ENCODE data around the gene ARMH4.
"Not testable (repeated sequence)": the region's sequence is repeated elsewhere in the genome, so short reads cannot be mapped to it uniquely, and the experiment has no call there.

ARMH4 gene

GRCh38 chr14:58146399-58146798, 5.6 kb downstream of the ARMH4 start:
- DNase-seq (ENCODE audit: low read depth): no peak

DNA sequence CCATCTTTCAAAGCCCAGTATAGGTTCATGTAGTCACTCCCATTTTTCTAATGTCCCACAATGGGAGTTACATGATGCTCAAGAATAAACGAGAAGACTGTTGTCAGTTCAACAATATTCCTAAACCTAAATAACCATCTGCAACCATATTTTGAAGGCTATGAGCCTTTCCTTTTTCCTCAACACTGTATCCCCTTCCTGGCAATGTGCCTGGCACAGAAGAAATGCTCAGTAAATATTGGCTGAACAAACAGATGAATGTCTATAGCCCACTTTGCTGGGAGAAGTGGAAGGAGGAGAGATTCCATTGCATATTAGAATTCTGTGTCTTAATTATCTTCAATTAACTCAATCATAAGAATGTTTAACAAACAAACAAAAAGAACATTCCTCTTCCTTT, 6.1 kb downstream of the ARMH4 start:
- no peak for DNase-seq (ENCODE audit: low read depth)

DNA sequence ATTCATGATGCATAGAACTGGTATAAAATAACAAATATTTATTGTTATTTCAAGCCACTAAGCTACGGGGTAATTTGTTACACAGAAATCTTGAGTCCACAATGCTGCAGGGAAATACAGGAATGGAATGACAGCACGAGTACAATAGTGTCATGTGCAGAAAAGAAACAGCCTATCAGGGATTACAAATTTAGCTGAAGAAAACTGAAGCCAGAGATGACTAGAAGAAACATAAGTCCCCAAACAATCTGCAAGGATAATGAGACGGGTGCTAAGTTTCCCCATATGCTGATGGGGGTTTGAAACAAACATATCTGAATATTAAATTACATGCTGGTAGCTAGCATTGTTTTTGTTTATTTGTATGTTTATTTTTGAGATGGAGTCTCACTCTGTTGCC, 8.9 kb downstream of the ARMH4 start:
- DNase-seq (ENCODE audit: low read depth): no peak

DNA sequence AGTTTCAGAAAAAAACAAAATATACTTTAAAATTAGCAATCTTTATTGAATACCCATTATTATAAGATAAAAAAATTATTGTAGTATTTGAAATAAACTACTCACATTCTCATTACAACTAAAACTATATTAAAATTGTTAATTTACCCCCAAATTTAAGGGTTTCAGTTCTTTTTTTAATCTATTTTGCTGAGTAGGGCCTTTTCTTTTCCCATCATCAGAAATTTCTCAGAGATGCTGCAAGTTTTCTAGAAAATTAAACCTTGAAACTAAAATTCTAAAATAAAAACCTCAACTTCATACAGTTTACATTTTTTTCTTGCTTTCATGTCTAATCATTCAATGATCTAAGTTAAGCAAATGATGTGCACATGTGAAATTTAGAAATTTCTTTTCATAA, 10.1 kb downstream of the ARMH4 start:
- no peak for DNase-seq (ENCODE audit: low read depth)

GRCh38 chr14:58138714-58139482, 13.1 kb downstream of the ARMH4 start:
- no peak for DNase-seq (ENCODE audit: low read depth)

DNA sequence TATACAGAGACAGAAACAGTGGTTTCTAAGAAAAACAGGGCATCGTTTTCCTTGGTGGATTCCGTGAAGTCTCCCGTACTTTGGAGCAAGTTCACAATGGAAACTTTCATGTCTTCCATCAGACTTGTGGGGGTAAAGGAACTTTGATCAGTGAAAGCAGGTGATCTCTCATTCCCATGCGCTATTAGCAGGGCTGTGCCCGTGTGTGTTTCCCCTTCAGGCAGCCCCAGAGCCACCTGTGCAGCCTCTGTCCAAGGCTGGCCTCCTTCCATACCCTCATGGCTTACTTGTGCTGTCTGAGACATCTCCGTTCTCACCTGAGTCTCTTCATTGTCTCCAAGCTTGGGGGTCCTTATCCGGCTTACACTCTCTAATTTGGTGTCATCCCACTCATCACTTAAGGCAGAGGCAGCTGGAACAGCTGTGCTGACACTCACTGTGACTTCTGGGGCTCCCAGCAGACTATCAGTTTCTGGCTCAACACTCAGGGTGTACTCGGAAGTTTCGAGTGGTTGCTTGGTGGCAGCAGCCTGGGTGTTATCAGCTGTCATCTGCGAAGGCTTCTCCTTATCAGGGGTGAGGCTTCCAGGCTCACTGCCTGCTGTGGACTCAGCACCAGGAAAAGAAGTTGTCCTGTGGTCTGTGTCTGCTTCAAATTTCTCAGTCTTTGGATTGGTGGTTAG, 13.8 kb downstream of the ARMH4 start:
- DNase-seq (ENCODE audit: low read depth): no peak

DNA sequence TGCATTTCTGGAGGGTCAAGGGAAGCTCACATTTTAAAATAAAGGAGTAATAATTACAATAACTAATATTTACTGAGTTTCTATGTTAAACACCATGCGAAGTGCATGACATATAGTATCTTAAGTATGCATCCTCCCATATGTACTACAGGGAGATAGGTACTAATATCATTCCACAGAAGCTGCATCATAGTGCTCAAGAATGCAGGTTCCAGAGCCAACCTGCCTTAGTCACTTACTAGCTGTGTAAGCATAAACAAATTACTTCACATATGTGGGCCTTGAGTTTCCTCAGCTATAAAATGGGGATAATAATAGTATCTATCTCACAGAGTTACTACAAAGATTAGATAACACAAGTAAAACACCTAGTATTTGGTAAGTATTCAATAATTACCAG, 18.3 kb downstream of the ARMH4 start:
- DNase-seq (ENCODE audit: low read depth): peak; percentile 90

DNA sequence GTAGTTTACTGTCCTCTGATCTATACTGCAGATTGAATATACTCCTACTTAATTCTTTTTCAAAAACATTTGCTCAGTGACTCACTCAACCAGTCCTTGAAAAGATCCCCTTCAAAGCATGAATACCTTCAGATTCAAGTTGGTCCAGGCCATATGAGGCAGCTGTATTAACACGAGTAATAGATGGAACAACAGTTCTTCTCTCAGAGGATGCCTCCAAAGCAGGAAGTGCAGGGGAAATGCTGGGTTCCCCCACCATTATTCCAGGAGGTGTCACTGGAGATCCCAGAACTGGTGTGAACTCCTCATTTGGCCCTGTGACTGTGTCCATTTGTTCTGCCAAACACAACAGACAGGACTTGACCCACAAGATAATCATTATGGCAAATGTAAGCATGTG, 20.6 kb downstream of the ARMH4 start:
- peak; percentile 65 for DNase-seq (ENCODE audit: low read depth)

DNA sequence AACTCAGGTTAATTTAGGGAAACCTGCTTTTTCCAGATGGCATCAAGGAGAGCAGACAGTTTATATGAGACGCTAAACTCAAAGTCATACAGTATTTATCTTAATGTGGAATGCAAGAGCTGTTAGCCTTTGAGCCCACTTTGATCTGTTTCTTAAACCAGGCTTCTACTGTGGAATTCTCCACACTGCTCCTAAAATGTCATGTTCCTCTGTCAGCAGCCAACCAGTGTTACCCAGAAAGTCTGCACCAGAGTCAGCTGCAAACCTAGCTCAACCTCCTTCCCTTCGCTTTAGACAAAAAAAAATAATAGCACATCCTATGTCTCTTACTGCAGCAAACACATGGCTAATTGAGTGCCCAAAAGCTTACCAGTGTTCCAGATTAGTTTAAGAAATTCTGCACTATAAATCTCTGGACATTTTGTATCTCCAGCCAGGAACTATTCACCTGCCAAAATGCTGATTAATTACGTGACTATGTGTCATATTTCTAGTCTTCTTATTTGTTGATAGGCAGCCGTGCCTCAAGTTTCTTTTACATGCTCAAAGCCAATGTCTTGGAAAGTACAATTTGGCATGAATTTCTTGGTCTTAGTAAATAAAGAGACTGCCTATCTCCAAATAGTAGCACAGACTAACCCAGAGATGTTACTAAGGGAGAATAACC, 21.8 kb downstream of the ARMH4 start:
- no peak for DNase-seq (ENCODE audit: low read depth)

- no peak for DNase-seq (ENCODE audit: low read depth)
These were observed 22.8 kb downstream of the ARMH4 start for GRCh38 chr14:58129208-58129607.

DNA sequence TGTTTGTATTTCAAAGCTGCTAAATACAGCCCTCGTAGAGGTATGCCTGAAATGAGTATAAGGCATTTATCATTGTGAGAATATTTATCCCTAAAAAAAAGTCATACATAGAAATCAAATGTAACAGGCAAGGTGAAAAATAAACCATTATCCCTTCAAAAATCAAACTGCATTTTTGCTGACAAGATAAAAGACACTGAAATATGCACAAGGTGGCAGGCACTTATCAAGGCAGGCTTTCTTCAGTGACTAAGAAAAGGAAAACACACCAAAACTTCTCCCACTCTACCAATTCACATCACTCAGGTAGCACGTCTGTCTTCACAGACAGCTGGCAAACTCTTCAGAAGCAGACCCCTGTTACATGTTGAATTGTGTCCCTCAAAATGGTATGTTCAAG, 23.6 kb downstream of the ARMH4 start:
- DNase-seq (ENCODE audit: low read depth): no peak

DNA sequence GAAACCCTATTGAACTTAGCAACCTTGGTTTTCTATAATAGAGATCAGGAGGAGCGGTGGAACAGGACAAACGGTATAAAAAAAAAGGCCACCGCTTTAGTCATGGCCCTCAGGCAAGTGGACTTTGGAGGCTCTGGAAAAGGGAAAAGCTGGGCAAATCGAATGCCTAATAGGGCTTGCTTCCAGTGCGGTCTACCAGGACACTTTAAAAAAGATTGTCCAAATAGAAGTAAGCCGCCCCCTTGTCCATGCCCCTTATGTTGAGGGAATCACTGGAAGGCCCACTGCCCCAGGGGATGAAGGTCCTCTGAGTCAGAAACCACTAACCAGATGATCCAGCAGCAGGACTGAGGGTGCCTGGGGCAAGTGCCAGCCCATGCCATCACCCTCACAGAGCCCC, 29.5 kb downstream of the ARMH4 start:
- DNase-seq (ENCODE audit: low read depth): not testable (repeated sequence)

- DNase-seq (ENCODE audit: low read depth): no peak
These were observed 30.4 kb downstream of the ARMH4 start for GRCh38 chr14:58121530-58122186.

DNA sequence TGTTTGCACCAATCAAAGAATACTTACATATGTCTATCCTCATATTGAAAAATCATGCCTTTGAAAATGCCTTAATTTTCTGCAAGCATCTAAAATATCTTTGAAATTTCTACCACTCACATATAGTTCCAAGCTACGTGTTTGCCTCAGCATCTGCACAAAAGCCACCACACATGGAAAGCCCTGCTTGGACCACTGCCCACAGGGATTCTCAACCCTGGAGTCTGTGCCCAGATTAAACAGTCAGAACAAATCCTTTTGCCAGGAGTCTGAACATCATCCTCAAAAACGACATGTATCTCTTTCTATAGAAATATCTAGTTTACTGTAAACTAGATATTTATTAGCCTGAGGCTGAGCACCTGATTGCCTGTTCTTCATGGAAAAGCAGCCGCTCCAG, 32.6 kb downstream of the ARMH4 start:
- DNase-seq (ENCODE audit: low read depth): no peak

GRCh38 chr14:58118097-58118815, 33.8 kb downstream of the ARMH4 start:
- no peak for DNase-seq (ENCODE audit: low read depth)

DNA sequence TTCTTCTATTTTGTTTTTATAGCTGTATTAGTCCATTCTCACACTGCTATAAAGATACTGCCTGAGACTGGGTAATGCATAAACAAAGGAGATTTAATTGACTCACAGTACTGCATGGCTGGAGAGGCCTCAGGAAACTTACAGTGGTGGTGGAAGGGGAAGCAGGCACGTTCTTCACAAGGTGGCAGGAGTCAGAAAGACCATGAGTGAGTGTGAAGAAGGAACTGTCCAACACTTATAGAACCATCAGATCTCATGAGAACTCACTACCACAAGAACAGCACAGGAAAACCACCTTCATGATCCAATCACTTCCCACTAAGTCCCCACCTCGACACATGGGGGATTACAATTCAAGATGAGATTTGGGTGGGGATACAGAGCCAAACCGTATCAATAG, 42.3 kb downstream of the ARMH4 start:
- no peak for DNase-seq (ENCODE audit: low read depth)

DNA sequence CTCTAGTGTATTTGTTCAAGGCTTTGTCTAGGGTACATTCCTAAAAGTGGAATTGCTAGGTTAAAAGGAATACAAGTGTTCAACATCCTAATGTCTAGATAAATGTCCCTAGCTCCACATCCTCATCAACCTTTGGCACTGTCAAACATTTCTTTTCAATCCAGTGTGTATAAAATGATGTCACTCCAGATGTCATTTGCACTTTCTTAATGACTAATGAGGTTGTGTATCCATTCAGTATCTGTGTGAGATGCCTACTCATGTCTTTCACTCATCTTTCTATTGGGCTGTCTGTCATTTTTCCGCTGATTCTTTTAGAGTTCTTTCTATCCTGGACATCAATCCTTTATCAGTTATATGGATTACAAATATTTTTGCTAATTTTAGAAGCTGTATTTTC, 43.3 kb downstream of the ARMH4 start:
- no peak for DNase-seq (ENCODE audit: low read depth)

GRCh38 chr14:58107947-58108552, 44.0 kb downstream of the ARMH4 start:
- peak; percentile 78 for DNase-seq (ENCODE audit: low read depth)

GRCh38 chr14:58107041-58107440, 45.0 kb downstream of the ARMH4 start:
- DNase-seq (ENCODE audit: low read depth): no peak

DNA sequence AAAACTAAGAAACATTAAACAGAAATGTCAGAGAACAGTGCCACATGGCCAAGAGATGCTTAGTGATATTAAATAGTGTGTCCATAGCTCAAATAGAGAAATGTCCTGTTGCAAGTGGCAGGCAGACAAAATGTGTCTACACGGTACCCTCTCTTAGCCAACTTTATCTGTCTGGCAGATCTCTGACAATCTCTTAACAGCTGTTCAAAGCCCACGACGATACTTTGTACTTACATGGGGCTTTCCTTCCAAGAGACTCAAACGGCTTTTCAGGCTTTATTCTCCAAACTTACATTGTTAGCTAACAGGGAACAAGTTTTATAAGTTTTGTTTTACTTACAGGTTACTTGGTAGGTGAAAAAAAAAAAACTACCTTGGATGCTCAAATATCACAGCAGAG, 45.6 kb downstream of the ARMH4 start:
- DNase-seq (ENCODE audit: low read depth): no peak

DNA sequence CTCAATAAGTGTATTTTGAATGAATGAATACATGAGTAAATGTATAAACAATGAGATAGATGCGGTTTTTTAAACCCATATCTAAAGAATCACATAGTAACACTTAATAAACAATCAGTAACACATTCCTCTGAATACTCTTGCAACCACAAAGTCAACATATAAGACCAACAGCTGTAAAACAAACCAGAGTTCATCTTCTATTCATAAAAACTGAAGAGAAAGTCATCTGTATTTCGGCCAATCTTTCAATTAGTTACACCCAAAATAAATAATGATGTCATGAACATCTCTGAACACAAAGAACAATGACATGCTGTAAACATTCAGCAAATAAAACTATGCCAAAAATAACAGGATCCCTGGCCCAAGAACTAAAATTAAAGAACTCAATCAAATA, 47.2 kb downstream of the ARMH4 start:
- peak; percentile 83 for DNase-seq (ENCODE audit: low read depth)
